GM23338 (cell line): ENCODE results near the gene PCDHGA11.

Experiments
- CREB1 ChIP-seq: fragments of 250-450 bp; sonication (Bioruptor Pico); IDR thresholded peaks from 2 replicates; pipeline ENCODE4 v1.5.0; 2020; ENCODE audit warnings: low read depth, mild to moderate bottlenecking, moderate library complexity
- EZH2 ChIP-seq: fragments of 200-600 bp; sonication (generic); IDR thresholded peaks from one replicate; pipeline ENCODE4 v1.8.0; 2017; ENCODE audit warnings: antibody characterized with exemption, mild to moderate bottlenecking, low read depth; ENCODE audit not compliant: unreplicated experiment
- EZH2phosphoT487 ChIP-seq: fragments of 200-600 bp; sonication (generic); IDR thresholded peaks from one replicate; pipeline ENCODE4 v1.8.1; 2018; ENCODE audit warnings: antibody characterized with exemption; ENCODE audit not compliant: unreplicated experiment
- JUNB ChIP-seq: IDR thresholded peaks from one replicate; pipeline ENCODE4 v1.6.1; 2016; ENCODE audit warnings: antibody characterized with exemption; ENCODE audit not compliant: unreplicated experiment
- NANOG ChIP-seq: IDR thresholded peaks from 2 replicates; pipeline ENCODE4 v1.6.1; 2016; ENCODE audit warnings: antibody characterized with exemption, borderline replicate concordance
- POLR2AphosphoS5 ChIP-seq: IDR thresholded peaks from 2 replicates; pipeline ENCODE4 v1.6.1; 2016; ENCODE audit warnings: antibody characterized with exemption, low read depth
- STAT1 ChIP-seq: IDR thresholded peaks from one replicate; pipeline ENCODE4 v1.6.1; 2016; ENCODE audit warnings: antibody characterized with exemption; ENCODE audit not compliant: unreplicated experiment
- ZNF114 ChIP-seq: fragments of 250-450 bp; sonication (Bioruptor Pico); IDR thresholded peaks from 2 replicates; pipeline ENCODE4 v1.5.0; 2020; ENCODE audit warnings: mild to moderate bottlenecking, moderate library complexity
- ZNF331 ChIP-seq: fragments of 250-450 bp; sonication (Bioruptor Pico); IDR thresholded peaks from 2 replicates; pipeline ENCODE4 v1.5.0; 2020; ENCODE audit warnings: low read depth, mild to moderate bottlenecking, moderate library complexity
- TF ChIP-seq, protein P1 (sequence below), 2 experiments: fragments of 200-600 bp in 1 of 2; sonication (generic) in 1 of 2; conservative IDR thresholded peaks; 2 replicates each; pipeline versions ENCODE4 v1.5.1 to v1.6.1; 2016 to 2017; ENCODE audit warnings: antibody characterized with exemption in 2 of 2, low read depth in 2 of 2, mild to moderate bottlenecking in 2 of 2, moderate library complexity in 1 of 2
- TF ChIP-seq, protein P2 (sequence below): IDR thresholded peaks from one replicate; pipeline ENCODE4 v1.6.1; 2018; ENCODE audit warnings: antibody characterized with exemption; ENCODE audit not compliant: unreplicated experiment
- TF ChIP-seq, protein P3 (sequence below): IDR thresholded peaks from 2 replicates; pipeline ENCODE4 v1.6.1; 2016; ENCODE audit warnings: antibody characterized with exemption
- TF ChIP-seq, protein P4 (sequence below): fragments of 250-450 bp; sonication (Bioruptor Pico); IDR thresholded peaks from 2 replicates; pipeline ENCODE4 v1.5.0; 2020; ENCODE audit warnings: mild to moderate bottlenecking, moderate library complexity

DNA sequence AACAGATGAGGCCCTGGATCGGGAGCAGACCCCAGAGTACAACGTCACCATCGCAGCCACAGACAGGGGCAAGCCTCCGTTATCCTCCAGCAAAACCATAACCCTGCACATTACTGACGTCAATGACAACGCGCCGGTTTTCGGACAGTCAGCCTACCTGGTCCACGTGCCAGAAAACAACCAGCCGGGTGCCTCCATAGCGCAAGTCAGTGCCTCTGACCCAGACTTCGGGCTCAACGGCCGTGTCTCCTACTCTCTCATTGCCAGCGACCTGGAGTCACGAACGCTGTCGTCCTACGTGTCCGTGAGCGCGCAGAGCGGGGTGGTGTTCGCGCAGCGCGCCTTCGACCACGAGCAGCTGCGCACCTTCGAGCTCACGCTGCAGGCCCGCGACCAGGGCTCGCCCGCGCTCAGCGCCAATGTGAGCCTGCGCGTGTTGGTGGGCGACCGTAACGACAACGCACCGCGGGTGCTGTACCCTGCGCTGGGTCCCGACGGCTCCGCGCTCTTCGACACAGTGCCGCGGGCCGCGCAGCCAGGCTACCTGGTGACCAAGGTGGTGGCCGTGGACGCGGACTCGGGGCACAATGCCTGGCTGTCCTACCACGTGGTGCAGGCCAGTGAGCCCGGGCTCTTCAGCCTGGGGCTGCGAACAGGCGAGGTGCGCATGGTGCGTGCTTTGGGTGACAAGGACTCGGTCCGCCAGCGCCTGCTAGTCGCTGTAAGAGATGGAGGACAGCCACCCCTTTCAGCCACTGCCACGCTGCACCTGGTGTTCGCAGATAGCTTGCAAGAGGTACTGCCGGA is 1.6 kb upstream of the PCDHGA11 start:
- TF ChIP-seq, protein P1, sequence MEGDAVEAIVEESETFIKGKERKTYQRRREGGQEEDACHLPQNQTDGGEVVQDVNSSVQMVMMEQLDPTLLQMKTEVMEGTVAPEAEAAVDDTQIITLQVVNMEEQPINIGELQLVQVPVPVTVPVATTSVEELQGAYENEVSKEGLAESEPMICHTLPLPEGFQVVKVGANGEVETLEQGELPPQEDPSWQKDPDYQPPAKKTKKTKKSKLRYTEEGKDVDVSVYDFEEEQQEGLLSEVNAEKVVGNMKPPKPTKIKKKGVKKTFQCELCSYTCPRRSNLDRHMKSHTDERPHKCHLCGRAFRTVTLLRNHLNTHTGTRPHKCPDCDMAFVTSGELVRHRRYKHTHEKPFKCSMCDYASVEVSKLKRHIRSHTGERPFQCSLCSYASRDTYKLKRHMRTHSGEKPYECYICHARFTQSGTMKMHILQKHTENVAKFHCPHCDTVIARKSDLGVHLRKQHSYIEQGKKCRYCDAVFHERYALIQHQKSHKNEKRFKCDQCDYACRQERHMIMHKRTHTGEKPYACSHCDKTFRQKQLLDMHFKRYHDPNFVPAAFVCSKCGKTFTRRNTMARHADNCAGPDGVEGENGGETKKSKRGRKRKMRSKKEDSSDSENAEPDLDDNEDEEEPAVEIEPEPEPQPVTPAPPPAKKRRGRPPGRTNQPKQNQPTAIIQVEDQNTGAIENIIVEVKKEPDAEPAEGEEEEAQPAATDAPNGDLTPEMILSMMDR (conservative IDR thresholded peaks at IDR 0.05; ENCODE audit: low read depth in 2 of 2), result no peak
- TF ChIP-seq, protein P2, sequence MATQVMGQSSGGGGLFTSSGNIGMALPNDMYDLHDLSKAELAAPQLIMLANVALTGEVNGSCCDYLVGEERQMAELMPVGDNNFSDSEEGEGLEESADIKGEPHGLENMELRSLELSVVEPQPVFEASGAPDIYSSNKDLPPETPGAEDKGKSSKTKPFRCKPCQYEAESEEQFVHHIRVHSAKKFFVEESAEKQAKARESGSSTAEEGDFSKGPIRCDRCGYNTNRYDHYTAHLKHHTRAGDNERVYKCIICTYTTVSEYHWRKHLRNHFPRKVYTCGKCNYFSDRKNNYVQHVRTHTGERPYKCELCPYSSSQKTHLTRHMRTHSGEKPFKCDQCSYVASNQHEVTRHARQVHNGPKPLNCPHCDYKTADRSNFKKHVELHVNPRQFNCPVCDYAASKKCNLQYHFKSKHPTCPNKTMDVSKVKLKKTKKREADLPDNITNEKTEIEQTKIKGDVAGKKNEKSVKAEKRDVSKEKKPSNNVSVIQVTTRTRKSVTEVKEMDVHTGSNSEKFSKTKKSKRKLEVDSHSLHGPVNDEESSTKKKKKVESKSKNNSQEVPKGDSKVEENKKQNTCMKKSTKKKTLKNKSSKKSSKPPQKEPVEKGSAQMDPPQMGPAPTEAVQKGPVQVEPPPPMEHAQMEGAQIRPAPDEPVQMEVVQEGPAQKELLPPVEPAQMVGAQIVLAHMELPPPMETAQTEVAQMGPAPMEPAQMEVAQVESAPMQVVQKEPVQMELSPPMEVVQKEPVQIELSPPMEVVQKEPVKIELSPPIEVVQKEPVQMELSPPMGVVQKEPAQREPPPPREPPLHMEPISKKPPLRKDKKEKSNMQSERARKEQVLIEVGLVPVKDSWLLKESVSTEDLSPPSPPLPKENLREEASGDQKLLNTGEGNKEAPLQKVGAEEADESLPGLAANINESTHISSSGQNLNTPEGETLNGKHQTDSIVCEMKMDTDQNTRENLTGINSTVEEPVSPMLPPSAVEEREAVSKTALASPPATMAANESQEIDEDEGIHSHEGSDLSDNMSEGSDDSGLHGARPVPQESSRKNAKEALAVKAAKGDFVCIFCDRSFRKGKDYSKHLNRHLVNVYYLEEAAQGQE, result no peak
- no peak for TF ChIP-seq STAT1
- no peak for TF ChIP-seq POLR2AphosphoS5
- TF ChIP-seq NANOG, result no peak
- TF ChIP-seq EZH2, result no peak
- TF ChIP-seq, protein P3, sequence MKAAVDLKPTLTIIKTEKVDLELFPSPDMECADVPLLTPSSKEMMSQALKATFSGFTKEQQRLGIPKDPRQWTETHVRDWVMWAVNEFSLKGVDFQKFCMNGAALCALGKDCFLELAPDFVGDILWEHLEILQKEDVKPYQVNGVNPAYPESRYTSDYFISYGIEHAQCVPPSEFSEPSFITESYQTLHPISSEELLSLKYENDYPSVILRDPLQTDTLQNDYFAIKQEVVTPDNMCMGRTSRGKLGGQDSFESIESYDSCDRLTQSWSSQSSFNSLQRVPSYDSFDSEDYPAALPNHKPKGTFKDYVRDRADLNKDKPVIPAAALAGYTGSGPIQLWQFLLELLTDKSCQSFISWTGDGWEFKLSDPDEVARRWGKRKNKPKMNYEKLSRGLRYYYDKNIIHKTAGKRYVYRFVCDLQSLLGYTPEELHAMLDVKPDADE, result no peak
- no peak for TF ChIP-seq EZH2phosphoT487
- no peak for TF ChIP-seq JUNB
- no peak for TF ChIP-seq CREB1 (CRISPR knock-in tag)
- TF ChIP-seq, protein P4, sequence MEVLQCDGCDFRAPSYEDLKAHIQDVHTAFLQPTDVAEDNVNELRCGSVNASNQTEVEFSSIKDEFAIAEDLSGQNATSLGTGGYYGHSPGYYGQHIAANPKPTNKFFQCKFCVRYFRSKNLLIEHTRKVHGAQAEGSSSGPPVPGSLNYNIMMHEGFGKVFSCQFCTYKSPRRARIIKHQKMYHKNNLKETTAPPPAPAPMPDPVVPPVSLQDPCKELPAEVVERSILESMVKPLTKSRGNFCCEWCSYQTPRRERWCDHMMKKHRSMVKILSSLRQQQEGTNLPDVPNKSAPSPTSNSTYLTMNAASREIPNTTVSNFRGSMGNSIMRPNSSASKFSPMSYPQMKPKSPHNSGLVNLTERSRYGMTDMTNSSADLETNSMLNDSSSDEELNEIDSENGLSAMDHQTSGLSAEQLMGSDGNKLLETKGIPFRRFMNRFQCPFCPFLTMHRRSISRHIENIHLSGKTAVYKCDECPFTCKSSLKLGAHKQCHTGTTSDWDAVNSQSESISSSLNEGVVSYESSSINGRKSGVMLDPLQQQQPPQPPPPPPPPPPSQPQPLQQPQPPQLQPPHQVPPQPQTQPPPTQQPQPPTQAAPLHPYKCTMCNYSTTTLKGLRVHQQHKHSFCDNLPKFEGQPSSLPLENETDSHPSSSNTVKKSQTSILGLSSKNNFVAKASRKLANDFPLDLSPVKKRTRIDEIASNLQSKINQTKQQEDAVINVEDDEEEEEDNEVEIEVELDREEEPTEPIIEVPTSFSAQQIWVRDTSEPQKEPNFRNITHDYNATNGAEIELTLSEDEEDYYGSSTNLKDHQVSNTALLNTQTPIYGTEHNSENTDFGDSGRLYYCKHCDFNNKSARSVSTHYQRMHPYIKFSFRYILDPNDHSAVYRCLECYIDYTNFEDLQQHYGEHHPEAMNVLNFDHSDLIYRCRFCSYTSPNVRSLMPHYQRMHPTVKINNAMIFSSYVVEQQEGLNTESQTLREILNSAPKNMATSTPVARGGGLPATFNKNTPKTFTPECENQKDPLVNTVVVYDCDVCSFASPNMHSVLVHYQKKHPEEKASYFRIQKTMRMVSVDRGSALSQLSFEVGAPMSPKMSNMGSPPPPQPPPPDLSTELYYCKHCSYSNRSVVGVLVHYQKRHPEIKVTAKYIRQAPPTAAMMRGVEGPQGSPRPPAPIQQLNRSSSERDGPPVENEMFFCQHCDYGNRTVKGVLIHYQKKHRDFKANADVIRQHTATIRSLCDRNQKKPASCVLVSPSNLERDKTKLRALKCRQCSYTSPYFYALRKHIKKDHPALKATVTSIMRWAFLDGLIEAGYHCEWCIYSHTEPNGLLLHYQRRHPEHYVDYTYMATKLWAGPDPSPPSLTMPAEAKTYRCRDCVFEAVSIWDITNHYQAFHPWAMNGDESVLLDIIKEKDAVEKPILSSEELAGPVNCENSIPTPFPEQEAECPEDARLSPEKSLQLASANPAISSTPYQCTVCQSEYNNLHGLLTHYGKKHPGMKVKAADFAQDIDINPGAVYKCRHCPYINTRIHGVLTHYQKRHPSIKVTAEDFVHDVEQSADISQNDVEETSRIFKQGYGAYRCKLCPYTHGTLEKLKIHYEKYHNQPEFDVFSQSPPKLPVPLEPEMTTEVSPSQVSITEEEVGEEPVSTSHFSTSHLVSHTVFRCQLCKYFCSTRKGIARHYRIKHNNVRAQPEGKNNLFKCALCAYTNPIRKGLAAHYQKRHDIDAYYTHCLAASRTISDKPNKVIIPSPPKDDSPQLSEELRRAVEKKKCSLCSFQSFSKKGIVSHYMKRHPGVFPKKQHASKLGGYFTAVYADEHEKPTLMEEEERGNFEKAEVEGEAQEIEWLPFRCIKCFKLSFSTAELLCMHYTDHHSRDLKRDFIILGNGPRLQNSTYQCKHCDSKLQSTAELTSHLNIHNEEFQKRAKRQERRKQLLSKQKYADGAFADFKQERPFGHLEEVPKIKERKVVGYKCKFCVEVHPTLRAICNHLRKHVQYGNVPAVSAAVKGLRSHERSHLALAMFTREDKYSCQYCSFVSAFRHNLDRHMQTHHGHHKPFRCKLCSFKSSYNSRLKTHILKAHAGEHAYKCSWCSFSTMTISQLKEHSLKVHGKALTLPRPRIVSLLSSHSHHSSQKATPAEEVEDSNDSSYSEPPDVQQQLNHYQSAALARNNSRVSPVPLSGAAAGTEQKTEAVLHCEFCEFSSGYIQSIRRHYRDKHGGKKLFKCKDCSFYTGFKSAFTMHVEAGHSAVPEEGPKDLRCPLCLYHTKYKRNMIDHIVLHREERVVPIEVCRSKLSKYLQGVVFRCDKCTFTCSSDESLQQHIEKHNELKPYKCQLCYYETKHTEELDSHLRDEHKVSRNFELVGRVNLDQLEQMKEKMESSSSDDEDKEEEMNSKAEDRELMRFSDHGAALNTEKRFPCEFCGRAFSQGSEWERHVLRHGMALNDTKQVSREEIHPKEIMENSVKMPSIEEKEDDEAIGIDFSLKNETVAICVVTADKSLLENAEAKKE, result no peak
- no peak for TF ChIP-seq ZNF114
- TF ChIP-seq ZNF331 (CRISPR knock-in tag), result no peak
